HEK293T (cell line): ENCODE measurements around the gene RBBP5.
A peak's percentile ranks its signal among the peaks of the same experiment; 100 is the strongest.

ENCODE experiments used
- CTCF ChIA-PET: fragments of 350-600 bp; formaldehyde crosslinking; extraction: SDS; loops from one replicate; lab custom pipeline; 2021; ENCODE audit warnings: antibody characterized with exemption, inconsistent platforms; lab: Yijun Ruan, JAX
- POLR2A ChIA-PET: fragments of 350-600 bp; formaldehyde crosslinking; extraction: SDS; loops from one replicate; lab custom pipeline; 2020; ENCODE audit warnings: antibody characterized with exemption, inconsistent platforms; lab: Yijun Ruan, JAX
- DNase-seq: peaks from one replicate; pipeline ENCODE4 v3.0.0; 2012; ENCODE audit warnings: mixed read lengths; ENCODE audit errors: extremely low spot score
- ARNT ChIP-seq: fragments of 450-650 bp; IDR thresholded peaks from 2 replicates; pipeline ENCODE4 v1.6.1; 2017; ENCODE audit warnings: mild to moderate bottlenecking
- BHLHE40 ChIP-seq: fragments of 450-650 bp; IDR thresholded peaks from 2 replicates; pipeline ENCODE4 v1.6.1; 2016; ENCODE audit warnings: mild to moderate bottlenecking, moderate library complexity, borderline replicate concordance
- CTBP1 ChIP-seq: fragments of 450-650 bp; IDR thresholded peaks from 2 replicates; pipeline ENCODE4 v1.6.1; 2016; ENCODE audit warnings: borderline replicate concordance
- ELF4 ChIP-seq: fragments of 450-650 bp; IDR thresholded peaks from 2 replicates; pipeline ENCODE4 v1.6.1; 2017; ENCODE audit warnings: antibody characterized with exemption
- FOXA1 ChIP-seq: fragments of 450-650 bp; IDR thresholded peaks from 2 replicates; pipeline ENCODE4 v1.6.1; 2016; ENCODE audit warnings: mild to moderate bottlenecking
- FOXK2 ChIP-seq: fragments of 450-650 bp; IDR thresholded peaks from 2 replicates; pipeline ENCODE4 v1.6.1; 2016; ENCODE audit warnings: mild to moderate bottlenecking
- FOXM1 ChIP-seq: fragments of 450-650 bp; IDR thresholded peaks from 2 replicates; pipeline ENCODE4 v1.6.1; 2017; ENCODE audit warnings: mild to moderate bottlenecking, borderline replicate concordance
- HDGF ChIP-seq: fragments of 450-650 bp; IDR thresholded peaks from 2 replicates; pipeline ENCODE4 v1.6.1; 2017; ENCODE audit warnings: antibody characterized with exemption, borderline replicate concordance
- L3MBTL2 ChIP-seq: fragments of 450-650 bp; conservative IDR thresholded peaks from 2 replicates; pipeline ENCODE4 v1.6.1; 2016; ENCODE audit warnings: mild to moderate bottlenecking
- LEF1 ChIP-seq: fragments of 450-650 bp; IDR thresholded peaks from 2 replicates; pipeline ENCODE4 v1.6.1; 2017; ENCODE audit warnings: mild to moderate bottlenecking, borderline replicate concordance
- NFRKB ChIP-seq: fragments of 450-650 bp; IDR thresholded peaks from 2 replicates; pipeline ENCODE4 v1.6.1; 2016; ENCODE audit warnings: mild to moderate bottlenecking, moderate library complexity
- SP1 ChIP-seq: fragments of 450-650 bp; IDR thresholded peaks from 2 replicates; pipeline ENCODE4 v1.6.1; 2017
- SUZ12 ChIP-seq: fragments of 450-650 bp; IDR thresholded peaks from 2 replicates; pipeline ENCODE4 v1.6.1; 2016; ENCODE audit warnings: mild to moderate bottlenecking
- TARDBP ChIP-seq: fragments of 450-650 bp; IDR thresholded peaks from 2 replicates; pipeline ENCODE4 v1.6.1; 2016
- ZNF384 ChIP-seq: fragments of 450-650 bp; IDR thresholded peaks from 2 replicates; pipeline ENCODE4 v1.6.1; 2016
- TF ChIP-seq, protein P1 (sequence below): fragments of 450-650 bp; IDR thresholded peaks from 2 replicates; pipeline ENCODE4 v1.6.1; 2016

The RBBP5 gene

DNA sequence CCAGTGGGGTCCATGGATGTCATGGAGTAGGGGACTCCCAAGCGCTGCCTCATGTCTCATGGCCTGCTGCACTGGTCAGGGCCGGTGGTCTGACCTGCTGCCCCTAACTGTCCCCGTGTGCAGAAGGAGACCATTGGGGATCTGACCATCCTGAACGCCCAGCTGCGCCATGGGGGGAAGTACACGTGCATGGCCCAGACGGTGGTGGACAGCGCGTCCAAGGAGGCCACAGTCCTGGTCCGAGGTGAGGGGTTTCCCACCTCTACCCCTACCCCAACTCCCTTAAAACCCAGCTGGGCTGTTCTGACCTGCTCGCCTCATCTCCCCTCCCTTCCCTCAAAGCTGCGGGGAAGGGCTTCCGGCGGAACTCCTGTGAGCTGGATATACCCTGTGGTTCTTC is 56.1 kb downstream of the RBBP5 start:
- no peak for DNase-seq
- ChIA-PET POLR2A (no interaction called here), CTCF (no interaction called here)
- TF ChIP-seq LEF1: no peak
- TF ChIP-seq FOXM1: no peak
- no peak for TF ChIP-seq BHLHE40
- TF ChIP-seq ZNF384: no peak
- TF ChIP-seq FOXA1: no peak
- TF ChIP-seq TARDBP: no peak
- TF ChIP-seq HDGF: no peak
- no peak for TF ChIP-seq SUZ12

DNA sequence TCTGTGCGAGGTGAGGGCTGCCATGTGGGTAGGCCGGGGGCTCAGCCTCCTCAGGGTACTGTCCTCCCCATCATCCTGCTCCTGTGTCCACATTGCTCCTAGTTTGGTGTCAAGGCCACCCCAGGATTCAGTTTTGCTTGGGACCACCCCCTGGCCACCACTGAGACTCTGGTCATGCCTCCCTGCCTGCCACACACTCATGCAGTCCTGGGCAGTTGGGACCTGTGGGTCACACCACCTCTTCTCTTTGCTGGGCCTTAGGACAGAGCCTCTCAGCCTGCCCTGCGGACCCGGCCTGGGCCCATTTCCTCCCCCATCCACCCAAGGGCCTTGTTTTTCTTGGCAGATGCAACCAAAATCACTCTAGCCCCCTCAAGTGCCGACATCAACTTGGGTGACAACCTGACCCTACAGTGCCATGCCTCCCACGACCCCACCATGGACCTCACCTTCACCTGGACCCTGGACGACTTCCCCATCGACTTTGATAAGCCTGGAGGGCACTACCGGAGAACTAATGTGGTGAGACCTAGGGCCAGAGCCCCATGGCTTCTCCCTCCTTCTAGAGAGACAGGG is 56.9 kb downstream of the RBBP5 start:
- no peak for DNase-seq
- no peak for TF ChIP-seq FOXA1
- no peak for TF ChIP-seq SP1
- no peak for TF ChIP-seq FOXM1
- TF ChIP-seq ELF4: no peak
- CTCF ChIA-PET: no interaction called here
- POLR2A ChIA-PET: no interaction called here

DNA sequence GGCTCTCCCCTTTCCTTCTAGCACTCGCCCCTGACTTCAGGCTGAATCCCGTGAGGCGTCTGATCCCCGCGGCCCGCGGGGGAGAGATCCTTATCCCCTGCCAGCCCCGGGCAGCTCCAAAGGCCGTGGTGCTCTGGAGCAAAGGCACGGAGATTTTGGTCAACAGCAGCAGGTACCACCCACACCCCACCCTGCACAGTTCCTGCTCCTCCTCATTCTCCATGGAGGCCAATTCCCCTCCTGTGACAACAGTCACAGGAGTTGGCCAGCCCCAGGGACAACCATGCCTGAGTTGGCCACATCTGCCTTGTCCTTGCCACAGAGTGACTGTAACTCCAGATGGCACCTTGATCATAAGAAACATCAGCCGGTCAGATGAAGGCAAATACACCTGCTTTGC is 57.5 kb downstream of the RBBP5 start:
- CTCF ChIA-PET: no interaction called here
- POLR2A ChIA-PET: no interaction called here
- TF ChIP-seq BHLHE40: no peak
- no peak for TF ChIP-seq HDGF
- no peak for TF ChIP-seq FOXM1
- no peak for TF ChIP-seq CTBP1
- TF ChIP-seq, protein P1, sequence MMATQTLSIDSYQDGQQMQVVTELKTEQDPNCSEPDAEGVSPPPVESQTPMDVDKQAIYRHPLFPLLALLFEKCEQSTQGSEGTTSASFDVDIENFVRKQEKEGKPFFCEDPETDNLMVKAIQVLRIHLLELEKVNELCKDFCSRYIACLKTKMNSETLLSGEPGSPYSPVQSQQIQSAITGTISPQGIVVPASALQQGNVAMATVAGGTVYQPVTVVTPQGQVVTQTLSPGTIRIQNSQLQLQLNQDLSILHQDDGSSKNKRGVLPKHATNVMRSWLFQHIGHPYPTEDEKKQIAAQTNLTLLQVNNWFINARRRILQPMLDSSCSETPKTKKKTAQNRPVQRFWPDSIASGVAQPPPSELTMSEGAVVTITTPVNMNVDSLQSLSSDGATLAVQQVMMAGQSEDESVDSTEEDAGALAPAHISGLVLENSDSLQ: no peak
- TF ChIP-seq ARNT: no peak
- TF ChIP-seq SUZ12: no peak
- TF ChIP-seq FOXK2: no peak
- TF ChIP-seq TARDBP: no peak
- no peak for TF ChIP-seq L3MBTL2
- no peak for TF ChIP-seq SP1
- TF ChIP-seq FOXA1: no peak
- no peak for TF ChIP-seq ZNF384
- TF ChIP-seq ELF4: no peak
- TF ChIP-seq LEF1: no peak
- no peak for TF ChIP-seq NFRKB
- DNase-seq: no peak

DNA sequence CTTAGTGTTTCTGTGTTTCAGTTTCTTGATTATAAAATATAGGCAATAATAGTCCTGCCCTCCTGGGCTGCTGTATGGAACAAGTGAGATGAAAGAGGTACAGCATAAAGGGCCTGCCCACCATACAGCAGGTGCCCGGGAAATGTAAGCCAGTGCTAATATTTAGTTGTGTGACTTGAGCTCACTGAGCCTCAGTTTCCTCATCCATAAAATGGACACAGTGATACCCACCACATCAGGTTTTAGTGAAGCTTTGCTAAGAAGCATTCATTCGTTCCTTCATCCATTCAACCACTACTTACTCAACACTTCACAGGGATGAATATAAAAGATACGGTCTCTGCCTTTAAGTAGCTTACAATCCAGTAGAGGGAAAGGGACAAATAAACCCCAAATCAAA is 58.9 kb downstream of the RBBP5 start:
- ChIA-PET CTCF (interaction anchor here (0.5 to 3.6 kb wide), 8 partner anchors 13 to 312 kb away, joined by 3 to 92 read pairs (median 6); no protein-coding TSS in a partner anchor), POLR2A (interaction anchor here (2.9 kb wide), 1 partner anchor 74 kb away, joined by 12 read pairs; no protein-coding TSS in a partner anchor)
- no peak for TF ChIP-seq CTBP1
- no peak for TF ChIP-seq SP1
- no peak for TF ChIP-seq SUZ12
- TF ChIP-seq, protein P1: no peak
- DNase-seq: no peak

DNA sequence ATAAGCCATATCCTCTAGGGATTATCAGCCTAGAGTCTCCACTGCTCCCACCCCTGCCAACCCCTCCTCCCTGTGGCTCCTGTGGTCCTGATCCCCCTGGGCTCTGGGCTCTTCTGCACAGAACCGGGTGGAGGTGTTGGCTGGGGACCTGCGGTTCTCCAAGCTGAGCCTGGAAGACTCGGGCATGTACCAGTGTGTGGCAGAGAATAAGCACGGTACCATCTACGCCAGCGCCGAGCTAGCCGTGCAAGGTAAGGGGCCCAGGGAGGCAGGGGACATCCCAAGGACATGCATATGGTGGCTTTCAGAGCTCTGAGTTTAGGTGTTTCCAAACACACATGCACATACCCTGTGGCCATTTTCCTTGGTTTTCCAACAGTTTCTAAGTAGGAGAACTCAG is 59.5 kb downstream of the RBBP5 start:
- no peak for DNase-seq
- ChIA-PET CTCF (interaction anchor here (0.6 to 3.6 kb wide), 11 partner anchors 12 to 311 kb away, joined by 3 to 92 read pairs (median 6); no protein-coding TSS in a partner anchor), POLR2A (interaction anchor here (2.9 kb wide), 1 partner anchor 74 kb away, joined by 12 read pairs; no protein-coding TSS in a partner anchor)
- TF ChIP-seq CTBP1: no peak
- no peak for TF ChIP-seq ARNT
- TF ChIP-seq NFRKB: no peak
- no peak for TF ChIP-seq TARDBP
- TF ChIP-seq BHLHE40: no peak
- no peak for TF ChIP-seq HDGF
- TF ChIP-seq ZNF384: no peak
- no peak for TF ChIP-seq FOXM1
- no peak for TF ChIP-seq SP1
- no peak for TF ChIP-seq FOXK2
- TF ChIP-seq, protein P1: no peak
- no peak for TF ChIP-seq L3MBTL2
- TF ChIP-seq LEF1: no peak
- no peak for TF ChIP-seq ELF4
- no peak for TF ChIP-seq SUZ12
- no peak for TF ChIP-seq FOXA1

DNA sequence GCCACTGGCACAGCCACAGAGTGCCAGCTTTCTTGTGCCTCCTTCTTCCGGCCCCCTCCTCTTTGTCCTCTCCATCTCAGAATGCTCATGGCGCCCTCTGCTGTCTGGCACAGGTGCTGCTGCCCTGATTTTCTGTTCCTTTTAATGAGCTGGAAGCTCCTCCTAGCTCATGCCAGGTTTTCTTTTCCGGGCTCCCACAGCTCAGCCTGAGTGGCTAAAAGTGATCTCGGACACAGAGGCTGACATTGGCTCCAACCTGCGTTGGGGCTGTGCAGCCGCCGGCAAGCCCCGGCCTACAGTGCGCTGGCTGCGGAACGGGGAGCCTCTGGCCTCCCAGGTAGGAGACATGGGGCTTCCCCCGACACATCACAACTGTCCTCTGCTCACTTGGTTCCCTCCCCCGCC is 60.1 kb downstream of the RBBP5 start:
- ChIA-PET CTCF (interaction anchor here (0.6 to 3.6 kb wide), 37 partner anchors 8 to 243 kb away, joined by 3 to 92 read pairs (median 4); partner anchors contain the start of gene CNTN2), POLR2A (interaction anchor here (1.2 to 2.9 kb wide), 2 partner anchors 60 to 73 kb away, joined by 3 to 12 read pairs; no protein-coding TSS in a partner anchor)
- peak; percentile 87 for DNase-seq
- TF ChIP-seq, protein P1: no peak
- TF ChIP-seq ZNF384: no peak
- no peak for TF ChIP-seq FOXK2
- TF ChIP-seq FOXM1: no peak
- no peak for TF ChIP-seq CTBP1
- no peak for TF ChIP-seq HDGF
- TF ChIP-seq NFRKB: no peak
- TF ChIP-seq L3MBTL2: no peak
